Neural progenitor cell (in vitro differentiated cells): Measurements from ENCODE around the gene STARD8. TPM values are rescaled to one million over a fixed set of nuclear protein-coding genes. Genes with fewer than 3 reads are reported as not detected.

Experiments
- DNase-seq: peaks from one replicate; pipeline ENCODE4 v3.0.0-alpha.2; 2016; ENCODE audit warnings: low spot score
- H2AFZ ChIP-seq: fragments of 200-600 bp; sonication (generic); replicated peaks from 2 replicates; pipeline ENCODE4 v1.6.1; 2016; ENCODE audit warnings: antibody characterized with exemption
- H3F3A ChIP-seq: fragments of 200-600 bp; sonication (generic); 2 replicates; pipeline ENCODE4 v1.6.1; 2016; ENCODE audit warnings: antibody characterized with exemption, low read depth
- H3K27ac ChIP-seq: fragments of 200-600 bp; sonication (generic); 2 replicates; pipeline ENCODE4 v1.5.1; 2016; ENCODE audit warnings: mild to moderate bottlenecking
- H3K27me3 ChIP-seq: fragments of 200-600 bp; sonication (generic); 2 replicates; pipeline ENCODE4 v1.6.1; 2016; ENCODE audit warnings: mild to moderate bottlenecking, moderate library complexity
- H3K36me3 ChIP-seq: fragments of 200-600 bp; sonication (generic); 2 replicates; pipeline ENCODE4 v1.5.1; 2016
- H3K4me1 ChIP-seq: fragments of 200-600 bp; sonication (generic); 2 replicates; pipeline ENCODE4 v1.6.1; 2016; ENCODE audit warnings: mixed run types
- H3K4me2 ChIP-seq: fragments of 200-600 bp; sonication (generic); 2 replicates; pipeline ENCODE4 v1.6.1; 2016
- H3K4me3 ChIP-seq: fragments of 200-600 bp; sonication (generic); 2 replicates; pipeline ENCODE4 v1.5.1; 2016
- H3K79me2 ChIP-seq: fragments of 200-600 bp; sonication (generic); 2 replicates; pipeline ENCODE4 v1.6.1; 2016; ENCODE audit warnings: low read depth
- H3K9ac ChIP-seq: fragments of 200-600 bp; sonication (generic); 2 replicates; pipeline ENCODE4 v1.6.1; 2016
- H3K9me3 ChIP-seq: fragments of 200-600 bp; sonication (generic); 2 replicates; pipeline ENCODE4 v1.5.1; 2016; ENCODE audit warnings: low read depth
- H4K20me1 ChIP-seq: fragments of 200-600 bp; sonication (generic); 2 replicates; pipeline ENCODE4 v1.6.1; 2016; ENCODE audit warnings: low read depth
- H3K27ac Mint-ChIP-seq: 3 replicates; pipeline ENCODE4 v1.8.0; 2021; ENCODE audit warnings: mixed read lengths
- H3K27me3 Mint-ChIP-seq: 2 replicates; pipeline ENCODE4 v1.8.0; 2022; ENCODE audit warnings: low read depth, mild to moderate bottlenecking, inconsistent platforms, moderate library complexity, mixed read lengths; ENCODE audit not compliant: insufficient read depth
- H3K36me3 Mint-ChIP-seq: 3 replicates; pipeline ENCODE4 v1.8.0; 2021; ENCODE audit warnings: mixed read lengths
- H3K4me1 Mint-ChIP-seq: 3 replicates; pipeline ENCODE4 v1.8.0; 2021; ENCODE audit warnings: mixed read lengths
- H3K4me3 Mint-ChIP-seq: 3 replicates; pipeline ENCODE4 v1.8.0; 2021; ENCODE audit warnings: mild to moderate bottlenecking, moderate library complexity, mixed read lengths
- H3K9me3 Mint-ChIP-seq: 3 replicates; pipeline ENCODE4 v1.8.0; 2020; ENCODE audit warnings: mixed read lengths
- EZH2 ChIP-seq: fragments of 200-600 bp; sonication (generic); IDR thresholded peaks from 2 replicates; pipeline ENCODE4 v1.6.1; 2017; ENCODE audit warnings: antibody characterized with exemption, mild to moderate bottlenecking, moderate library complexity
- EZH2phosphoT487 ChIP-seq: fragments of 200-600 bp; sonication (generic); IDR thresholded peaks from 2 replicates; pipeline ENCODE4 v1.6.1; 2017; ENCODE audit warnings: antibody characterized with exemption
- total RNA-seq: library from RNA; depleted of rRNA; stranded (reverse); fragments of >200 nt; gene quantifications from 2 replicates; pipeline ENCODE4 v1.2.3, GENCODE V29; 2015; ENCODE audit warnings: low replicate concordance
- TF ChIP-seq, protein P1 (sequence below): fragments of 200-600 bp; sonication (generic); IDR thresholded peaks from 2 replicates; pipeline ENCODE4 v1.5.1; 2017; ENCODE audit warnings: antibody characterized with exemption, mild to moderate bottlenecking

Gene STARD8
- total RNA-seq, 1 donor from 2014 or later: 0.82 TPM

GRCh38 chrX:68721991-68722860 lies 74.8 kb downstream of the STARD8 start:
- no peak overlapping the region for H3K4me2 ChIP-seq
- H3K9ac ChIP-seq: no peak overlapping the region
- no peak for DNase-seq
- peaks cover 3% of the 10 kb centered on the region for H3K27me3 Mint-ChIP-seq
- H3K4me1 Mint-ChIP-seq: no peaks in the 10 kb centered on the region
- H3K4me1 ChIP-seq: no peaks in the 10 kb centered on the region
- H3K27ac Mint-ChIP-seq: no peak overlapping the region
- no peaks in the 10 kb centered on the region for H3K9me3 ChIP-seq
- H3K79me2 ChIP-seq: no peaks in the 10 kb centered on the region
- no peaks in the 10 kb centered on the region for H3F3A ChIP-seq
- H3K27me3 ChIP-seq: no peaks in the 10 kb centered on the region
- no peaks in the 10 kb centered on the region for H3K36me3 Mint-ChIP-seq
- no peak overlapping the region for H3K27ac ChIP-seq
- H2AFZ ChIP-seq: no peak overlapping the region
- H3K9me3 Mint-ChIP-seq: peaks cover 4% of the 10 kb centered on the region
- no peaks in the 10 kb centered on the region for H4K20me1 ChIP-seq
- TF ChIP-seq EZH2: no peak
- TF ChIP-seq EZH2phosphoT487: no peak
- TF ChIP-seq, protein P1, sequence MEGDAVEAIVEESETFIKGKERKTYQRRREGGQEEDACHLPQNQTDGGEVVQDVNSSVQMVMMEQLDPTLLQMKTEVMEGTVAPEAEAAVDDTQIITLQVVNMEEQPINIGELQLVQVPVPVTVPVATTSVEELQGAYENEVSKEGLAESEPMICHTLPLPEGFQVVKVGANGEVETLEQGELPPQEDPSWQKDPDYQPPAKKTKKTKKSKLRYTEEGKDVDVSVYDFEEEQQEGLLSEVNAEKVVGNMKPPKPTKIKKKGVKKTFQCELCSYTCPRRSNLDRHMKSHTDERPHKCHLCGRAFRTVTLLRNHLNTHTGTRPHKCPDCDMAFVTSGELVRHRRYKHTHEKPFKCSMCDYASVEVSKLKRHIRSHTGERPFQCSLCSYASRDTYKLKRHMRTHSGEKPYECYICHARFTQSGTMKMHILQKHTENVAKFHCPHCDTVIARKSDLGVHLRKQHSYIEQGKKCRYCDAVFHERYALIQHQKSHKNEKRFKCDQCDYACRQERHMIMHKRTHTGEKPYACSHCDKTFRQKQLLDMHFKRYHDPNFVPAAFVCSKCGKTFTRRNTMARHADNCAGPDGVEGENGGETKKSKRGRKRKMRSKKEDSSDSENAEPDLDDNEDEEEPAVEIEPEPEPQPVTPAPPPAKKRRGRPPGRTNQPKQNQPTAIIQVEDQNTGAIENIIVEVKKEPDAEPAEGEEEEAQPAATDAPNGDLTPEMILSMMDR: no peak
- no peak overlapping the region for H3K4me3 ChIP-seq
- no peak overlapping the region for H3K4me3 Mint-ChIP-seq
- H3K36me3 ChIP-seq: no peaks in the 10 kb centered on the region

DNA sequence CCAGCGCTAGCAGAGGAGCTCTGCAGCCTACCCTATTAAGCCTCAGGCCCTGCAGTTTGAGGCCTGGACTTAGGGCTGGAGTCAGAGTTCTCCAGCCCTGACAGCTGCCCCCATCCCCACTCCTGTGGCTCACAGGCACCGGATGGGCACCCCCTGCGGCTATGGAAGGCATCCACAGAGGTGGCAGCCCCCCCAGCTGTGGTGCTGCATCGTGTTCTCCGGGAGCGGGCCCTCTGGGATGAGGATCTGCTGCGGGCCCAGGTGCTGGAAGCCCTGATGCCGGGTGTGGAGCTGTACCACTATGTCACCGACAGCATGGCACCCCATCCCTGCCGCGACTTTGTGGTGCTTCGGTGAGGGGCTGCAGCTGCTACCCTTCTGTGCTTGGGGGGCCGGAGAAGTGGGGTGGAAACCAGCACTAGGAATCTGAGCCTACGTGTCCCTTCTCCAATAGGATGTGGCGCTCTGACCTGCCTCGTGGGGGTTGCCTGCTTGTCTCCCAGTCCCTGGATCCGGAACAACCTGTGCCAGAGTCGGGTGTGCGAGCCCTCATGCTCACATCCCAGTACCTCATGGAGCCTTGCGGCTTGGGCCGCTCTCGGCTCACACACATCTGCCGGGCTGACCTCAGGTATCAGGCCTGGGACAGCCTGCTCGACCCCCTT lies 76.2 kb downstream of the STARD8 start:
- H3K9ac ChIP-seq: no peak overlapping the region
- Mint-ChIP-seq H3K36me3 (no peaks in the 10 kb centered on the region), H3K4me1 (no peaks in the 10 kb centered on the region), H3K4me3 (no peak overlapping the region), H3K9me3 (peaks cover 4% of the 10 kb centered on the region), H3K27ac (no peak overlapping the region), H3K27me3 (peaks cover 6% of the 10 kb centered on the region)
- no peaks in the 10 kb centered on the region for H3F3A ChIP-seq
- H3K79me2 ChIP-seq: no peaks in the 10 kb centered on the region
- no peaks in the 10 kb centered on the region for H3K36me3 ChIP-seq
- H3K27ac ChIP-seq: no peak overlapping the region
- no peak overlapping the region for H2AFZ ChIP-seq
- no peak for TF ChIP-seq EZH2phosphoT487
- TF ChIP-seq EZH2: no peak
- TF ChIP-seq, protein P1: no peak
- DNase-seq: no peak
- no peaks in the 10 kb centered on the region for H4K20me1 ChIP-seq
- H3K4me2 ChIP-seq: no peak overlapping the region
- no peaks in the 10 kb centered on the region for H3K9me3 ChIP-seq
- H3K27me3 ChIP-seq: no peaks in the 10 kb centered on the region
- H3K4me3 ChIP-seq: no peak overlapping the region
- no peaks in the 10 kb centered on the region for H3K4me1 ChIP-seq

DNA sequence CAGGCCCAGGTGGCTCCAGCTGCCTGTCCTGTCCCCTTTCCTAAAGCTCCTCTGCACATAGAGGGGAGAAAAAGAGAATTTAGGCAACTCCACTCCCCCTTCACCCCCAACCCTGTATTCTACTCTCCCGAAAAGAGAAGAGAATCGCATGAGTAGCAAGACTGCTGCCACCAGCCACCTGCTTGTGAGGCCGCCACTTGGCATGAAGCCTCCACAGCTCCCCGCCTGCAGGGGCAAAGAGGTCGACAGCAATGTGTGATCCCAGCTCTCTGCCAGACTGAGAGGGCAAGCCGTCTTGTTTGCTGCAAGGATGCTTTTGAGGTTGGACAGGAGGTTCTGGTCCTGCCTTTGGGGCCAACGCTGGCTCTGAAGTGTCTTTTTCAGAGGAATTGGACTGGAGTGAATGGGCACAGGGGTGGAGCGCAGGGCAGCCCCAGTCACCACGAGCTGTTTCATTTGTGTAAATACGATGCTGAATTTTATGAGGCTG lies 77.1 kb downstream of the STARD8 start:
- H3K27me3 Mint-ChIP-seq: peaks cover 6% of the 10 kb centered on the region
- TF ChIP-seq, protein P1: no peak
- no peak for TF ChIP-seq EZH2phosphoT487
- no peak overlapping the region for H3K4me3 Mint-ChIP-seq
- H4K20me1 ChIP-seq: no peaks in the 10 kb centered on the region
- H3K27ac Mint-ChIP-seq: no peak overlapping the region
- H3K4me3 ChIP-seq: no peak overlapping the region
- no peaks in the 10 kb centered on the region for H3K27me3 ChIP-seq
- no peak overlapping the region for H3K27ac ChIP-seq
- no peaks in the 10 kb centered on the region for H3K36me3 Mint-ChIP-seq
- H3K9ac ChIP-seq: no peak overlapping the region
- H3K4me2 ChIP-seq: no peak overlapping the region
- no peaks in the 10 kb centered on the region for H3K4me1 Mint-ChIP-seq
- no peak overlapping the region for H2AFZ ChIP-seq
- H3K9me3 ChIP-seq: no peaks in the 10 kb centered on the region
- H3K36me3 ChIP-seq: no peaks in the 10 kb centered on the region
- H3K79me2 ChIP-seq: no peaks in the 10 kb centered on the region
- no peaks in the 10 kb centered on the region for H3K4me1 ChIP-seq
- peaks cover 4% of the 10 kb centered on the region for H3K9me3 Mint-ChIP-seq
- H3F3A ChIP-seq: no peaks in the 10 kb centered on the region
- DNase-seq: no peak
